IPS-15b (cell line): Measurements from ENCODE around the gene PI4K2A.

Experiments
- H3K27me3 ChIP-seq: one replicate; pipeline ENCODE4 v1.6.1; 2013; ENCODE audit warnings: low read length; ENCODE audit not compliant: control insufficient read depth, insufficient read depth
- H3K36me3 ChIP-seq: one replicate; pipeline ENCODE4 v1.6.1; 2013; ENCODE audit warnings: low read length; ENCODE audit not compliant: control insufficient read depth, insufficient read depth
- H3K4me1 ChIP-seq: one replicate; pipeline ENCODE4 v1.6.1; 2013; ENCODE audit warnings: mild to moderate bottlenecking, low read length; ENCODE audit not compliant: control insufficient read depth, insufficient read depth
- H3K4me3 ChIP-seq: one replicate; pipeline ENCODE4 v1.5.1; 2013; ENCODE audit warnings: low read depth, low read length
- H3K9ac ChIP-seq: one replicate; pipeline ENCODE4 v1.6.1; 2013; ENCODE audit warnings: low read depth, mild to moderate bottlenecking, low read length
- H3K9me3 ChIP-seq: one replicate; pipeline ENCODE4 v1.6.1; 2013; ENCODE audit warnings: mild to moderate bottlenecking, low read length; ENCODE audit not compliant: control insufficient read depth, insufficient read depth

The PI4K2A gene

DNA sequence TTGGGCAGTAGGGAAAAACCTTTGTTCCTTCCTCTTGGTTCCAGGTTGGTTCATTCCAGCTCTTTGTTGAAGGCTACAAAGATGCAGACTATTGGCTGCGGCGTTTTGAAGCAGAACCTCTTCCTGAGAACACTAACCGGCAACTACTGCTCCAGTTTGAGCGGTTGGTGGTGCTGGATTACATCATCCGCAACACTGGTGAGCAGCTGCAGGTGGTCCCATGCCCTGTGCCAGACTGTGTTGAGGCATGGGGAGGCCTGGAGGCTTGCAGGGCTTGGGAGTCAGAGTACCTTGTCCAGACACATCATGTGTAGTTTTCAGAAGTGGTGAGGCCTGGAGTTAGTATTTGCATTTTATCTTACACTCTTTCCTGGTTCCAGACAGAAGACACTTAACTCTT is 16.3 kb downstream of the PI4K2A start:
- H3K36me3 ChIP-seq, result peaks cover 30% of the 10 kb centered on the region
- no peaks in the 10 kb centered on the region for H3K9me3 ChIP-seq
- H3K9ac ChIP-seq, result no peak overlapping the region
- no peak overlapping the region for H3K4me3 ChIP-seq
- H3K27me3 ChIP-seq, result no peaks in the 10 kb centered on the region
- no peaks in the 10 kb centered on the region for H3K4me1 ChIP-seq

DNA sequence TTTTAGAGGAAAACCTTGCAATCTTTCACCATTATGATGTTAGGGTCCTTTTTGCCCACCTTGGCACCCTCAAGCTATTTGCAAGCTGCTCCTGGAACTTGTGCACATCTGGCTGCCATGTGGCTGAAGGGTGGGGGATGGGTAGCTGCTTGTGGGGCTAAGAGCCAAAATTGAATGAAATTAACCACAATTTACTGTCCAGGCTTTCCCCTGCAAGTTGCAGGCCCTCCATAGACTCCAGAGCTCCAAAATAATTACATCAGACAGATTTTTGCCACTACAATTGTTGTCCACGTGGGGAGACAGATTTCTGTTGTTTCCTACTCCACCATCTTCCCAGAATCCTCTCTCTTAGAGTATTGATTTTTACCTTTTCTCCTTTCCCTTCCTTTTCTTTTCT is 19.1 kb downstream of the PI4K2A start:
- no peaks in the 10 kb centered on the region for H3K4me1 ChIP-seq
- no peaks in the 10 kb centered on the region for H3K27me3 ChIP-seq
- no peaks in the 10 kb centered on the region for H3K9me3 ChIP-seq
- H3K36me3 ChIP-seq, result peaks cover 18% of the 10 kb centered on the region
- H3K4me3 ChIP-seq, result no peak overlapping the region
- H3K9ac ChIP-seq, result no peak overlapping the region

DNA sequence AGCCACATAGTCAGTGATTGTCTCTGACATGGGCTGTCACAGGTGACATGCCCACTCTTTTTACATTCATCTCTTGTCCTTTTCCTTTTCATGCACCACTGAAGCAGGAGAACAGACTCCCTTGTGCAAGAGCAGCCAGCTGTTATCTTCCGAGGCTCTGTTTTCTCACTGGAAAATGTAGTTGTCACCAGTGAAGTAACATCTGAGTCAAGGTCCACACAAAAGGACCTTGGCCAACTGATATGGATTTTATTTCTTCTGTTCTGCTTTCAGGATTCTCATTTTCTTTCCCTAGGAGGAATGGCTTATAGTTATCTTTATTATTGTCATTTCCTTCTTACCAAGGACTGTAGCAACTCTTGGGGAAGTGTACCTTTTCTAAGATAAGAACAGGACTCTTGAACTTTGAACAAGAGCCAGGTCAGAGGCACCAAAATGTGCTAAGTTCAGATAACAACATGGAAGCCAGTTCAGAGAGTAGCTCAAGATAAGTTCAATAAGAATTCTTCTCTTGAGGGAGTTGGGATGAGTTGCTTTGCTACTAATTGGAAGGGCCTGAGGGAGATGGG is 23.9 kb downstream of the PI4K2A start:
- Histone ChIP-seq H3K4me1 (no peaks in the 10 kb centered on the region), H3K4me3 (no peak overlapping the region), H3K9ac (no peak overlapping the region), H3K27me3 (no peaks in the 10 kb centered on the region), H3K36me3 (peaks cover 6% of the 10 kb centered on the region), H3K9me3 (no peaks in the 10 kb centered on the region)

DNA sequence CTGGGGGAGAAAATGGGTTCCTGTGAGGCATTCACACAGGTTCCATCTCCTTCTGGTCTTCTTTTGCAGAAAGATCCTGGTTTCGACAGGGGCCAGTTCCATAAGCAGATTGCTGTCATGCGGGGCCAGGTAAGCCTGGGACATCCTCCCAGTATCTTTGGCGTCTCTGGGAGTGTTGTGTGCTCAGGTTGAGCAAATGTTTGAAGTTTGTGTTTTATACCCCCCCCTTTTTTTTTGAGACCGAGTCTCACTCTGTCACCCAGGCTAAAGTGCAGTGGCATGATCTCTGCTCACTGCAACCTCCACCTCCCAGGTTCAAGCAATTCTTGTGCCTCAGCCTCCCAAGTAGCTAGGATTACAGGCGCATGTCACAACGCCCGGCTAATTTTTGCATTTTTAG is 26.5 kb downstream of the PI4K2A start:
- no peak overlapping the region for H3K4me3 ChIP-seq
- no peaks in the 10 kb centered on the region for H3K27me3 ChIP-seq
- no peaks in the 10 kb centered on the region for H3K9me3 ChIP-seq
- H3K36me3 ChIP-seq, result peaks cover 5% of the 10 kb centered on the region
- H3K4me1 ChIP-seq, result no peaks in the 10 kb centered on the region
- no peak overlapping the region for H3K9ac ChIP-seq

DNA sequence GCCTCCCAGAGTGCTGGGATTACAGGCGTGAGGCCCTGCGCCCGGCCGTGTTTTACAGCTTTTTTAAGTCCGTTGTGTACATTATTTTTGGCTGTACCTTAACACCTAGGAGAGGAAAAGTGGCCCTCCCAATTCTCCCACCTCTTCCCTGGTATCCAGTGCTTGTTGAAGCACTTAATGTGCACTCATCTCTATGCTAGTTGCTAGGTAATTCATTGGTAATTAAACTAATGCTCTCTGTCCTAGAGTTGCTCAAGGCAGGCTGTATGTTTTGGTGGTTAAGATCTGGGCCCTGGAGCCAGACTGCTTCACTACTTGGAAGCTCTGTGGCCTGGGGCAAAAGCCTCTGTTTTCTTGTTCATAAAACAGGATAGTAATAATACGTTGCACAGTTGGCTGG is 27.0 kb downstream of the PI4K2A start:
- Histone ChIP-seq H3K4me1 (no peaks in the 10 kb centered on the region), H3K4me3 (no peak overlapping the region), H3K36me3 (peaks cover 5% of the 10 kb centered on the region), H3K27me3 (no peaks in the 10 kb centered on the region), H3K9me3 (no peaks in the 10 kb centered on the region), H3K9ac (no peak overlapping the region)

DNA sequence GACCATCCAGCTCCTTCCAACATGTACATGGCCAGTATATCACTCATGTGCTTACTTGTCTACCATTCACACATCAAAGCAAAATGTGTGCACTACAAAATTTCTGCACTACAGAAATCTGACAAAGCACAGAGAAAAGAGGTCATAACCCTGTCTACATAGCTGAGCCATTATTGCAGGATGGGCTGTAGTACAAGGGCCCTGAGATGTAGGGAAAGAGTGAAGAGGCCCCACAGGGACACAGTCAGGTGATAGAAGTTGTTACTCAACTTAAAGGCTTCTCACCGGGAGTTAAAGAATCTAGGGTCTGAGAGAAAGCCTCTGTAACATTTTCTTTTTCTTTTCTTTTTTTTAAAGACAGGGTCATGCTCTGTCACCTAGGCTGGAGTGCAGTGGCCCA is 29.1 kb downstream of the PI4K2A start:
- H3K9ac ChIP-seq, result no peak overlapping the region
- H3K4me1 ChIP-seq, result no peaks in the 10 kb centered on the region
- H3K9me3 ChIP-seq, result no peaks in the 10 kb centered on the region
- H3K36me3 ChIP-seq, result peaks cover 17% of the 10 kb centered on the region
- H3K27me3 ChIP-seq, result no peaks in the 10 kb centered on the region
- H3K4me3 ChIP-seq, result no peak overlapping the region

DNA sequence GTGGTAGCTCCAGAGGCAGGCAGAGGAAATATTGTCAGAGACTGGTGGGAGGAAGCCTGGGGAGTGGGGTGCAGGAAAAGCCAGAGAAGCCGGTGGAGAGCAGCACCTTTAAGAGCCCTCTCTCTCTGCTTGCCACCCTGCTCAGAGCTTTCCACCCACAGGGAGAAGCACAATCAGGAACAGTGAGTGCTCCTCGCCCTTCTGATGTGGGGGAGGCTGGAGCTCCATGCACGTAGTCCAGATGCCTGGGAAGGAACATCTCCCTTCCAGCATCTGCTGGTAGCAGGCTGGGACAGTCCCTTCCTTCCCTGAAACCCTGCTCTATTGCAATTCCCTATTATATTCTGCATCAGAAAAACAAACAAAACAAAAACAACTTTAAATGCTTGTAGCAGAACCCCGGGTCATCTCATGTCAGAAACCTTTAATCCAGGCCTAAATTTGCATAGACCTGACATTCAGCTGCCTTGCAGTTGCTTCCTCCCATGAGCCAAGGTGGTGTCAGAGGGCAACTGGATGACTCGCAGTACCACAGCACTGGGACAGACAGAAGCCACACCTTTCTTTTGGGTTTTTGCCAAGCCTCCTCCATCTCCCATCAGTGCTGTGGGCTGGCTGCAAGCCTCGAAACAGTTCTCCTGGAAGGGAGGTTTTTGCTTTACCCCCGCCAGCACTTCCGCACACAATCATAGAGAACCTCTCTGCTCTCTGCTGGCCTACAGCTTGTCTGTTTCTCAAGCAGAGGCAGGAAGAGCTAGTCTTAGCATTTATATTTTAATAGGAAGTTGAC is 33.5 kb downstream of the PI4K2A start:
- Histone ChIP-seq H3K36me3 (peaks cover 24% of the 10 kb centered on the region), H3K27me3 (no peaks in the 10 kb centered on the region), H3K4me3 (no peak overlapping the region), H3K4me1 (no peaks in the 10 kb centered on the region), H3K9me3 (no peaks in the 10 kb centered on the region), H3K9ac (no peak overlapping the region)

DNA sequence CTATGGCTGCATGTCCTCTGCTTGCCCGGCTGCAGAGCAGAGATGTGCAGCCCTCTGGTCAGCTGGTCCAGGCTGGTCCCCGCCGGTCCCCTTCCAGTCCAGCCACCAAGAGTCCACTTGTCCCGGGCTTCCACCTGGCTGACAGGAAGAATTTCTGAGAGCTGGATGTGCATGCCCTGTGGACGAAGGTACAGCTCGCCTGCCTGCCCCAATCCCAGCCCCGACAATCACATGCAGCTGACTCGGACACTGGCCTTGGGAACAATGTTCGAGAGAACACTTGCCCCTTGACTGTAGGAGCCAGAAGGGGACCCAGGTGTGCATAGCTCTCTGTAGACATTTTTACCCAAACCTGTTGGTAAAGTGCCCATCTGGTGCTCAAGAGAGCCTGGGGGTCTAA is 34.8 kb downstream of the PI4K2A start:
- H3K4me3 ChIP-seq, result no peak overlapping the region
- H3K4me1 ChIP-seq, result no peaks in the 10 kb centered on the region
- no peaks in the 10 kb centered on the region for H3K9me3 ChIP-seq
- peaks cover 24% of the 10 kb centered on the region for H3K36me3 ChIP-seq
- no peaks in the 10 kb centered on the region for H3K27me3 ChIP-seq
- H3K9ac ChIP-seq, result no peak overlapping the region

DNA sequence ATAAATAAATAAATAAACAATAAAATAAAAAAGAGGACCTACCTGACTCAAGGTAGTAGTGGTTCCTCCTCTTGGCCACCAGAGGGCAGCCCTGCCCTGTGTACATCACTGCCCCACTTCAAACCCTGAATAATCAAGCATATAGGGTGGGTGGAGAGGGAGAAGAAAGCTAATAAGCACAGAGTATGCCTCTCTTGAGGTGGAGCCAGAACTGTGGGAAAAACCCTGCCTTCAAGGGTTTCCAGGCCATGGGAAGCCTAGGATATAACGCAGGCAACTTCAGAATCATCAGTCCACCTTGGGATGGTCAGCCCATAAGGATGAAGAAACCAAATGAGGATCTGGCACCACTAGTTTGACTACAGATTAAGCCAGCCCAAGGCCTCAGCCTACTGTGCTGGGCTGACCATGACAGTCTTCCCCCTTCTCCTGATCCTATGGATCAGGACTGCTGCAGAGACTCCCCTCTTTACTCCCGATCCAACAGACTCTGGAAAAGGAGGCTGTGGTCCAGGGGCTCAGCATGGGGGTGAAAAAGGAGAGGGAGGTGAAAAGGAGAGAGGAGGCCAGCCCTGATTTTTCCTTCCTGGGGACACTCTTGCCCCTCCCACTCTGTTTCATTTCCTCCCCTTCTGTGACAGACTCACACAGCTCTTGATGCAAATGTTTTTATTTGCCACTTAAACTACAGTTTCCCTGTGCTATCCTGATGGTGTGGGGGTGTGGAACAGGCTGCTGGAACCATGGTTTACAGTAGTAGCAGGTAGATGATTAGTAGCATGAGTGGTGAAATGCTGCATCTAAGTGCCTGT is 36.5 kb downstream of the PI4K2A start:
- no peaks in the 10 kb centered on the region for H3K9me3 ChIP-seq
- H3K4me1 ChIP-seq, result no peaks in the 10 kb centered on the region
- H3K4me3 ChIP-seq, result no peak overlapping the region
- H3K27me3 ChIP-seq, result no peaks in the 10 kb centered on the region
- H3K36me3 ChIP-seq, result peaks cover 24% of the 10 kb centered on the region
- H3K9ac ChIP-seq, result no peak overlapping the region

DNA sequence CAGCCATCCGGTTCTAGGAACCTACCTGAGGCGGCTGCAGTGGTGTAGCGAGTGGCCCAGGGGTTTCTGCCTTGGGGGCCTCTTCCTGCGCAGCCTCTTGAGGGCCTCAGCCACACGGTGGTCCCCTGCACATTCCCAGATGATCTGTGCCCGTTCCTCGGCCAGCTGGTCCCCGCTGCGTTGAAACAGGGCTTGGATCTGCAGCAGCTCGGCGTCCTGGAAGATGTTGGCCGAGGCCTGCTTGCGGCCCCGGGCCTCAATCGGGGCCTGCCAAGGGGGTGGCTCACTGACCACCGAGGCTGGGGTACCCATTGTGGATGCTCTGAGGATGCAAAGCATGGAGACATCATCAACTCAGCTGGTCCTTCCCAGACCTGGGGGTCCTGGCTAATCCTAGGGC is 39.1 kb downstream of the PI4K2A start:
- no peak overlapping the region for H3K4me3 ChIP-seq
- no peaks in the 10 kb centered on the region for H3K27me3 ChIP-seq
- H3K4me1 ChIP-seq, result peaks cover 6% of the 10 kb centered on the region
- no peak overlapping the region for H3K9ac ChIP-seq
- H3K36me3 ChIP-seq, result peaks cover 12% of the 10 kb centered on the region
- no peaks in the 10 kb centered on the region for H3K9me3 ChIP-seq

DNA sequence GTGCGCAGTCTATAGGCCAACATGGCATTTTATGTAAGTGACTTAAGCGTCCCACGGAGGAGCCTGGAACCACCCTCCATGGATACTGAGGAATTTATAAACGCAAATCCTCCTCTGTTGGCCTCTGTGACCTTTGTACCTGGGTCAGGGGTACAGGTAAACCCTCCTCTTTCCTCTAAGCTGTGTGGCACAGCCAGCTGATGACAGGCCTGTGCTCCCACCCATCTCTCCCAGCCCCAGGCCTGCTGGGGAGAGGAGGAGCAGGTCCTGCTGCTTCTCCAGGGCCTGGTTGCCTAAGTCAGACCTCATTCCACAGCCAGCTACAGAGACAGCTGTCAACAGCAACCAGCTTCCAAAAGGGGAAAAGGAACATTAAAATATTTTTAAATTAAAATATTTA is 41.6 kb downstream of the PI4K2A start:
- Histone ChIP-seq H3K4me1 (peaks cover 6% of the 10 kb centered on the region), H3K9ac (no peak overlapping the region), H3K36me3 (peaks cover 2% of the 10 kb centered on the region), H3K27me3 (no peaks in the 10 kb centered on the region), H3K4me3 (no peak overlapping the region), H3K9me3 (no peaks in the 10 kb centered on the region)
